Liver (tissue), 9 donors: ENCODE measurements around the gene FBXO31. TPM values are rescaled to one million over a fixed set of nuclear protein-coding genes. Genes with fewer than 3 reads are reported as not detected.

ENCODE experiments used
- DNase-seq: peaks from one replicate; pipeline ENCODE4 v3.0.0-alpha.2; 2017; ENCODE audit warnings: low spot score
- H3K27ac ChIP-seq, 2 donors: one replicate each; pipeline ENCODE4 v1.7.0; 2013; ENCODE audit warnings: inconsistent platforms in 2 of 2, low read length in 2 of 2, control low read depth in 1 of 2, low read depth in 1 of 2, mild to moderate bottlenecking in 1 of 2
- H3K27me3 ChIP-seq, 4 donors: one replicate each; pipeline versions ENCODE4 v1.6.1 to v1.7.0; 2013; ENCODE audit warnings: low read length in 3 of 4, inconsistent platforms in 1 of 4, mild to moderate bottlenecking in 1 of 4, moderate library complexity in 1 of 4; ENCODE audit not compliant: control insufficient read depth in 4 of 4, insufficient read depth in 4 of 4
- H3K36me3 ChIP-seq, 4 donors: one replicate each; pipeline versions ENCODE4 v1.6.1 to v1.7.0; 2013; ENCODE audit warnings: low read length in 3 of 4, mild to moderate bottlenecking in 3 of 4, low read depth in 1 of 4, moderate library complexity in 1 of 4; ENCODE audit not compliant: control insufficient read depth in 4 of 4, insufficient read depth in 3 of 4
- H3K4me1 ChIP-seq, 4 donors: one replicate each; pipeline versions ENCODE4 v1.6.1 to v1.7.0; 2013; ENCODE audit warnings: low read length in 3 of 4, mild to moderate bottlenecking in 3 of 4, moderate library complexity in 1 of 4; ENCODE audit not compliant: control insufficient read depth in 4 of 4, insufficient read depth in 4 of 4
- H3K4me3 ChIP-seq, 3 donors: one replicate each; pipeline versions ENCODE4 v1.6.1 to v1.7.0; 2013; ENCODE audit warnings: low read length in 3 of 3, control low read depth in 1 of 3, low read depth in 1 of 3, mild to moderate bottlenecking in 1 of 3
- H3K9ac ChIP-seq, 2 donors: one replicate each; pipeline ENCODE4 v1.7.0; 2013; ENCODE audit warnings: low read length in 2 of 2, mild to moderate bottlenecking in 2 of 2, moderate library complexity in 2 of 2, control low read depth in 1 of 2, low read depth in 1 of 2
- H3K9me3 ChIP-seq, 4 donors: one replicate each; pipeline versions ENCODE4 v1.6.1 to v1.7.0; 2013; ENCODE audit warnings: low read length in 3 of 4; ENCODE audit not compliant: control insufficient read depth in 4 of 4
- ATF3 ChIP-seq: IDR thresholded peaks from 2 replicates; pipeline ENCODE4 v1.6.1; 2016; ENCODE audit warnings: antibody characterized with exemption
- CTCF ChIP-seq: fragments of 150-350 bp; IDR thresholded peaks from 2 replicates; pipeline ENCODE4 v1.5.1; 2017; ENCODE audit warnings: improper control_type of control experiment, low read depth, low read length; ENCODE audit not compliant: missing input control
- EGR1 ChIP-seq, 2 donors: IDR thresholded peaks; 2 replicates each; pipeline ENCODE4 v1.6.1; 2016 to 2018; ENCODE audit warnings: antibody characterized with exemption in 2 of 2, low read depth in 2 of 2
- FOXA1 ChIP-seq: IDR thresholded peaks from 2 replicates; pipeline ENCODE4 v1.6.1; 2016; ENCODE audit warnings: antibody characterized with exemption
- FOXA2 ChIP-seq: IDR thresholded peaks from 2 replicates; pipeline ENCODE4 v1.6.1; 2016; ENCODE audit warnings: antibody characterized with exemption
- GABPA ChIP-seq, 2 donors: IDR thresholded peaks in 1 of 2; conservative IDR thresholded peaks in 1 of 2; 2 replicates each; pipeline ENCODE4 v1.6.1; 2016; ENCODE audit warnings: antibody characterized with exemption in 2 of 2, mild to moderate bottlenecking in 1 of 2, moderate library complexity in 1 of 2
- HNF4A ChIP-seq, 2 donors: conservative IDR thresholded peaks; 2 replicates each; pipeline ENCODE4 v1.6.1; 2016; ENCODE audit warnings: antibody characterized with exemption in 2 of 2, mild to moderate bottlenecking in 2 of 2
- HNF4G ChIP-seq: IDR thresholded peaks from 2 replicates; pipeline ENCODE4 v1.6.1; 2016; ENCODE audit warnings: antibody characterized with exemption
- JUND ChIP-seq, 2 donors: IDR thresholded peaks; 2 replicates each; pipeline ENCODE4 v1.6.1; 2016; ENCODE audit warnings: antibody characterized with exemption in 2 of 2
- MAX ChIP-seq: IDR thresholded peaks from 2 replicates; pipeline ENCODE4 v1.6.1; 2016; ENCODE audit warnings: antibody characterized with exemption
- NR2F2 ChIP-seq: IDR thresholded peaks from 2 replicates; pipeline ENCODE4 v1.6.1; 2016; ENCODE audit warnings: antibody characterized with exemption
- RAD21 ChIP-seq, 2 donors: IDR thresholded peaks; 2 replicates each; pipeline ENCODE4 v1.6.1; 2016; ENCODE audit warnings: antibody characterized with exemption in 2 of 2, mild to moderate bottlenecking in 2 of 2
- REST ChIP-seq: IDR thresholded peaks from 2 replicates; pipeline ENCODE4 v1.6.1; 2016; ENCODE audit warnings: antibody characterized with exemption, mild to moderate bottlenecking
- RXRA ChIP-seq, 2 donors: IDR thresholded peaks; 2 replicates each; pipeline ENCODE4 v1.6.1; 2017 to 2018; ENCODE audit warnings: antibody characterized with exemption in 2 of 2, mild to moderate bottlenecking in 1 of 2
- SP1 ChIP-seq: IDR thresholded peaks from 2 replicates; pipeline ENCODE4 v1.6.1; 2018; ENCODE audit warnings: antibody characterized with exemption, mild to moderate bottlenecking
- TAF1 ChIP-seq: conservative IDR thresholded peaks from 2 replicates; pipeline ENCODE4 v1.6.1; 2016; ENCODE audit warnings: antibody characterized with exemption, mild to moderate bottlenecking
- YY1 ChIP-seq: IDR thresholded peaks from 2 replicates; pipeline ENCODE4 v1.6.1; 2016; ENCODE audit warnings: antibody characterized with exemption, mild to moderate bottlenecking
- ZBTB33 ChIP-seq: IDR thresholded peaks from 2 replicates; pipeline ENCODE4 v1.6.1; 2016; ENCODE audit warnings: antibody characterized with exemption
- WGBS: extraction: QIAGEN DNeasy Blood & Tissue Kit; methylation state at CpG from one replicate; pipeline ENCODE4 v1.1.7; 2013; 5-methylcytosine and 5-hydroxymethylcytosine counted together
- polyA plus RNA-seq, 2 donors: library from polyadenylated mRNA; stranded (reverse) in 1 of 2; unstranded in 1 of 2; fragments of 200-250 nt in 1 of 2; fragments of >200 nt in 1 of 2; fragmentation: Nextera tagmentation in 1 of 2; extraction: Ambion mirVana in 1 of 2; gene quantifications; one replicate each; pipeline versions ENCODE4 v1.2.1 to v1.2.3, GENCODE V29; 2013 to 2015
- total RNA-seq, 2 donors: library from RNA; depleted of rRNA; stranded (reverse); fragments of >200 nt; gene quantifications; one replicate each; pipeline ENCODE4 v1.2.3, GENCODE V29; 2014
- donor health status: healthy.
- donor health status: healthy.
- donor health status: healthy.
- donor health status: healthy.
- donor health status: healthy.

The FBXO31 gene
- total and polyA plus RNA-seq, 4 donors: 13.2 to 30.3 (median 18.1) TPM

GRCh38 chr16:87308826-87309225 is 74.8 kb downstream of the FBXO31 start:
- Histone ChIP-seq H3K9ac (no peak overlapping the region), H3K4me3 (no peak overlapping the region), H3K9me3 (peaks cover 0 to 4% (median 0%) of the 10 kb centered on the region in 4 donors), H3K27ac (no peak overlapping the region), H3K27me3 (no peaks in the 10 kb centered on the region), H3K4me1 (no peaks in the 10 kb centered on the region), H3K36me3 (no peaks in the 10 kb centered on the region)
- 84% methylated on average over 4 of the region's 4 CpGs for WGBS
- DNase-seq: no peak
- TF ChIP-seq TAF1 (no peak), FOXA2 (no peak), NR2F2 (no peak), JUND (IDR thresholded peaks at IDR 0.05) (no peak), MAX (no peak), YY1 (no peak), ZBTB33 (no peak), SP1 (no peak), EGR1 (IDR thresholded peaks at IDR 0.05; ENCODE audit: low read depth in 2 of 2) (no peak), GABPA (IDR thresholded peaks at IDR 0.05 in 1 of 2, conservative IDR thresholded peaks at IDR 0.05 in 1 of 2) (no peak), ATF3 (no peak), CTCF (no peak), RXRA (IDR thresholded peaks at IDR 0.05) (no peak), FOXA1 (no peak), HNF4G (no peak), RAD21 (IDR thresholded peaks at IDR 0.05) (no peak), HNF4A (conservative IDR thresholded peaks at IDR 0.05) (no peak), REST (no peak)
